ENCODE data around the gene LURAP1L.

LURAP1L gene, protein sequence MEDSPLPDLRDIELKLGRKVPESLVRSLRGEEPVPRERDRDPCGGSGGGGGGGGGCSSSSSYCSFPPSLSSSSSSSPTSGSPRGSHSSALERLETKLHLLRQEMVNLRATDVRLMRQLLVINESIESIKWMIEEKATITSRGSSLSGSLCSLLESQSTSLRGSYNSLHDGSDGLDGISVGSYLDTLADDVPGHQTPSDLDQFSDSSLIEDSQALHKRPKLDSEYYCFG

GRCh38 chr9:12774861-12775678, at the start of gene LURAP1L:
LURAP1L (plus strand) TSS chr9:12775020; CDS start chr9:12775716, 696 bp downstream.
- TF ChIP-seq, protein P1, sequence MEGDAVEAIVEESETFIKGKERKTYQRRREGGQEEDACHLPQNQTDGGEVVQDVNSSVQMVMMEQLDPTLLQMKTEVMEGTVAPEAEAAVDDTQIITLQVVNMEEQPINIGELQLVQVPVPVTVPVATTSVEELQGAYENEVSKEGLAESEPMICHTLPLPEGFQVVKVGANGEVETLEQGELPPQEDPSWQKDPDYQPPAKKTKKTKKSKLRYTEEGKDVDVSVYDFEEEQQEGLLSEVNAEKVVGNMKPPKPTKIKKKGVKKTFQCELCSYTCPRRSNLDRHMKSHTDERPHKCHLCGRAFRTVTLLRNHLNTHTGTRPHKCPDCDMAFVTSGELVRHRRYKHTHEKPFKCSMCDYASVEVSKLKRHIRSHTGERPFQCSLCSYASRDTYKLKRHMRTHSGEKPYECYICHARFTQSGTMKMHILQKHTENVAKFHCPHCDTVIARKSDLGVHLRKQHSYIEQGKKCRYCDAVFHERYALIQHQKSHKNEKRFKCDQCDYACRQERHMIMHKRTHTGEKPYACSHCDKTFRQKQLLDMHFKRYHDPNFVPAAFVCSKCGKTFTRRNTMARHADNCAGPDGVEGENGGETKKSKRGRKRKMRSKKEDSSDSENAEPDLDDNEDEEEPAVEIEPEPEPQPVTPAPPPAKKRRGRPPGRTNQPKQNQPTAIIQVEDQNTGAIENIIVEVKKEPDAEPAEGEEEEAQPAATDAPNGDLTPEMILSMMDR (conservative IDR thresholded peaks at IDR 0.05), result no peak
- peak within 1 kb of the TSS; percentile 80 for H3K27ac ChIP-seq

GRCh38 chr9:12726795-12727194, 48.0 kb upstream of the LURAP1L start:
- TF ChIP-seq, protein P1 (conservative IDR thresholded peaks at IDR 0.05), result no peak
- H3K27ac ChIP-seq, result no peak overlapping the region

- no peak overlapping the region for H3K27ac ChIP-seq
- TF ChIP-seq, protein P1 (conservative IDR thresholded peaks at IDR 0.05), result no peak
These were observed 44.6 kb upstream of the LURAP1L start for GRCh38 chr9:12730198-12730597.

DNA sequence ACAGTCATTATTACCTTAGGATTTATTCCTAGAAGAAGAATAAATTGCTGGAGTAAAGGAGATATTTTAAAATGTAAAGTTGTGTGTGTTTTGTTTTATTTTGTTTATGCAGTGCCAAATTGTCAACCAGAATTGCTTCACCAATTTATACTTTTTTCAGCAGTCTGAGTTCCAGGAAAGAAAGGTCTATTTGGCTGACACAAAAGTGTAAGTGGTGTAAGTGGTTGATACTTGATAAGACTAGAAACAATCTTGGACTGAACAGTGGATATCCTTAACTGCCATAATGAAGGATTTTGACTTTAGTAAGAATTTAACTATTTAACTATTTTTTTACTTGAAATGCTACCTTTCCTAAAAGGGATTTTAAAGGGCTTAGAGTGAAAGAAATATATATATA, 43.9 kb upstream of the LURAP1L start:
- TF ChIP-seq, protein P1 (conservative IDR thresholded peaks at IDR 0.05), result no peak
- H3K27ac ChIP-seq, result no peak overlapping the region

DNA sequence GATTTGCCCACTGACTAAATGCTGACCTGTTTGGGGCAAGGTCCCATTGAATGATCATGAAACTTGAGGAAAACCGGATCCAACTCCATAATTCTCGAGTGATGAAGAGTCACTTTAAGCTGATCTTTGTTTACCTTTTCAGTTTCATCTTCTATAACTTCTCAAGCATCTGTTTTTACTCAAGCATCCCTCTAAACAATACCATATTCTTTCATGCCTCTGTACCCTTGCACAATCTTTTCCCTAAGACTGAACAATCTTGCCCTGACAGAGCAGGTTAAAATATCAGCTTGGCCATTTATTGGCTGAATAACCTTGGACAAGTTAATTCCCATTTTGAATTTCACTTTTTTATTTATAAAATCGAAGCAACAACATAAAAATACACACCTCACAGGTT, 41.8 kb upstream of the LURAP1L start:
- TF ChIP-seq, protein P1 (conservative IDR thresholded peaks at IDR 0.05), result no peak
- no peak overlapping the region for H3K27ac ChIP-seq

- TF ChIP-seq, protein P1 (conservative IDR thresholded peaks at IDR 0.05), result no peak
- H3K27ac ChIP-seq, result no peak overlapping the region
These were observed 39.2 kb upstream of the LURAP1L start for GRCh38 chr9:12735665-12736064.

DNA sequence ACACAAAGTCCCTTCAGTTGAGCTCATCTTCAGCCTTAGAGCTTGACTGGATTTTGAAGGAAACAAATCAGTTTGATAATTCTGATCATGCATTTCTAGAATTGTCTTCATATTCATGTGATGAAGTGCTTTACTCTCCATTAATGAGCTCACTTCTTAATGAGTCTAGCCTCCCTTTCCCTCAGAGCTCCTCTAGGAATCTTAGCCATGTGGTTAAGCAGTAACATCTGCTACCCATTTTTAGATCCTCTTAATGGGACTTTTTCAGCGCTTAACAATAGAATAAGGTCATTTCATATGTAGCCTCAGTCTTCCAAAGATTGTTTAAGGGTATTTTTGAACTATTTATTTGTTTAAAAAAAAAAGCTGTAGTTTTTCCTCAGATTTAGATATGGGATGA, 36.9 kb upstream of the LURAP1L start:
- TF ChIP-seq, protein P1 (conservative IDR thresholded peaks at IDR 0.05), result no peak
- no peak overlapping the region for H3K27ac ChIP-seq

Measured in VCaP (cell line).